HepG2 (cell line): ENCODE results near the gene MAP3K21. TPM values are rescaled to one million over a fixed set of nuclear protein-coding genes. Genes with fewer than 3 reads are reported as not detected.

ENCODE experiments used
- ATAC-seq: fragments of 200-7000 bp; cut with Tn5 transposase; 3 replicates; pipeline ENCODE4 v1.9.1; 2020; ENCODE audit warnings: mild to moderate bottlenecking, moderate library complexity
- BruUV-seq: library from RNA; stranded (reverse); fragments of 400-500 nt; replicated peaks from 2 replicates; lab custom pipeline; 2021; lab: Mats Ljungman, UMichigan
- CTCF ChIA-PET: fragments of 300-600 bp; formaldehyde crosslinking; extraction: SDS; loops from one replicate; lab custom pipeline; 2021; ENCODE audit warnings: low total read pairs, inconsistent platforms, low intra/inter-chr PET ratio; lab: Yijun Ruan, JAX
- POLR2A ChIA-PET: fragments of 350-600 bp; sonication (Branson Sonifier 250); formaldehyde crosslinking; loops from one replicate; lab custom pipeline; 2020; ENCODE audit warnings: antibody characterized with exemption, inconsistent platforms; lab: Yijun Ruan, JAX
- DNase-seq: peaks from one replicate; pipeline ENCODE4 v3.0.0-alpha.2; 2015; ENCODE audit warnings: low spot score
- FAIRE-seq: peaks from 3 replicates; lab custom pipeline; 2011; peaks lifted over from hg19 to GRCh38; lab: Jason Lieb, UNC
- H2AFZ ChIP-seq: one replicate; pipeline ENCODE4 v1.6.1; 2011; ENCODE audit warnings: low read length, inconsistent platforms
- H3K27ac ChIP-seq: fragments of 300-600 bp; 3 replicates; pipeline ENCODE4 v1.8.0; 2011; ENCODE audit warnings: mixed run types, mild to moderate bottlenecking, mixed read lengths, low read length, inconsistent platforms; ENCODE audit not compliant: insufficient read depth; ENCODE audit errors: extremely low read length
- H3K27me3 ChIP-seq, 2 experiments: fragments of 200-600 bp in 1 of 2; 2 replicates in 1 of 2; 3 replicates in 1 of 2; pipeline versions ENCODE4 v1.6.0 to v1.8.0; 2011; ENCODE audit warnings: low read length in 2 of 2, mild to moderate bottlenecking in 2 of 2, moderate library complexity in 2 of 2, inconsistent platforms in 1 of 2; ENCODE audit not compliant: insufficient read depth in 2 of 2, control insufficient read depth in 1 of 2
- H3K36me3 ChIP-seq, 2 experiments: fragments of 200-600 bp in 1 of 2; replicated peaks in 1 of 2; 2 replicates in 1 of 2; 3 replicates in 1 of 2; pipeline versions ENCODE4 v1.5.1 to v1.8.0; 2011; ENCODE audit warnings: low read length in 2 of 2, inconsistent platforms in 1 of 2; ENCODE audit not compliant: insufficient read depth in 2 of 2, control insufficient read depth in 1 of 2
- H3K4me1 ChIP-seq: 2 replicates; pipeline ENCODE4 v1.5.1; 2012; ENCODE audit warnings: low read length, inconsistent platforms; ENCODE audit not compliant: insufficient read depth
- H3K4me2 ChIP-seq: 2 replicates; pipeline ENCODE4 v1.6.0; 2011; ENCODE audit warnings: low read depth, low read length, inconsistent platforms
- H3K4me3 ChIP-seq, 3 experiments: fragments of 200-600 bp in 1 of 3; sonication (generic), shearing (Covaris generic) in 1 of 3; replicated peaks in 1 of 3; 2 replicates each; pipeline ENCODE4 v1.5.1; 2011 to 2016; ENCODE audit warnings: low read length in 3 of 3, inconsistent platforms in 2 of 3, low read depth in 2 of 3, mild to moderate bottlenecking in 2 of 3, control low read depth in 1 of 3, mixed read lengths in 1 of 3; ENCODE audit not compliant: insufficient read depth in 1 of 3
- H3K79me2 ChIP-seq: one replicate; pipeline ENCODE4 v1.6.1; 2011; ENCODE audit warnings: low read length, inconsistent platforms; ENCODE audit not compliant: insufficient read depth
- H3K9ac ChIP-seq: 2 replicates; pipeline ENCODE4 v1.6.0; 2011; ENCODE audit warnings: mild to moderate bottlenecking, low read depth, low read length, inconsistent platforms; ENCODE audit not compliant: insufficient read depth
- H3K9me3 ChIP-seq: 2 replicates; pipeline ENCODE4 v1.5.1; 2012; ENCODE audit warnings: mild to moderate bottlenecking, low read length
- H4K20me1 ChIP-seq: 2 replicates; pipeline ENCODE4 v1.6.0; 2011; ENCODE audit warnings: inconsistent platforms, mild to moderate bottlenecking, low read length, moderate library complexity; ENCODE audit not compliant: insufficient read depth
- CENPT ChIP-seq: sonication (generic); formaldehyde crosslinking; IDR thresholded peaks from 2 replicates; pipeline ENCODE4 v1.8.0; 2022; ENCODE audit warnings: low read depth, mild to moderate bottlenecking, moderate library complexity, missing genetic modification reagents
- GATAD1 ChIP-seq: IDR thresholded peaks from 2 replicates; pipeline ENCODE4 v1.6.1; 2016; ENCODE audit warnings: missing genetic modification reagents, missing compliant biosample characterization
- PAWR ChIP-seq: sonication (generic); formaldehyde crosslinking; IDR thresholded peaks from 2 replicates; pipeline ENCODE4 v1.4.0; 2020; ENCODE audit warnings: missing genetic modification reagents, mild to moderate bottlenecking, borderline replicate concordance
- SKI ChIP-seq: fragments of 450-650 bp; IDR thresholded peaks from one replicate; pipeline ENCODE4 v1.6.1; 2018; ENCODE audit warnings: mild to moderate bottlenecking; ENCODE audit not compliant: partially characterized antibody
- SP2 ChIP-seq: sonication (generic); formaldehyde crosslinking; IDR thresholded peaks from 2 replicates; pipeline ENCODE4 v1.5.1; 2020; ENCODE audit warnings: mild to moderate bottlenecking, missing genetic modification reagents
- TSC22D2 ChIP-seq: sonication (generic); formaldehyde crosslinking; IDR thresholded peaks from 2 replicates; pipeline ENCODE4 v1.5.1; 2020; ENCODE audit warnings: missing genetic modification reagents, mild to moderate bottlenecking, borderline replicate concordance
- ZNF44 ChIP-seq: sonication (generic); formaldehyde crosslinking; IDR thresholded peaks from 2 replicates; pipeline ENCODE4 v1.5.1; 2020; ENCODE audit warnings: mild to moderate bottlenecking, missing genetic modification reagents
- ZNF564 ChIP-seq: sonication (generic); formaldehyde crosslinking; IDR thresholded peaks from 2 replicates; pipeline ENCODE4 v1.8.1; 2023; ENCODE audit warnings: mild to moderate bottlenecking, missing genetic modification reagents
- ZNF776 ChIP-seq: sonication (generic); formaldehyde crosslinking; IDR thresholded peaks from 2 replicates; pipeline ENCODE4 v1.4.0; 2020; ENCODE audit warnings: mild to moderate bottlenecking, missing genetic modification reagents
- ZNF879 ChIP-seq: sonication (generic); formaldehyde crosslinking; IDR thresholded peaks from 2 replicates; pipeline ENCODE4 v1.8.1; 2023; ENCODE audit warnings: missing genetic modification reagents
- WGBS: methylation state at CpG from one replicate; pipeline ENCODE4 v1.1.6; 2017; ENCODE audit warnings: low lambda C conversion rate; 5-methylcytosine and 5-hydroxymethylcytosine counted together
- in situ Hi-C: cut with HindIII; loops from 2 replicates; pipeline ENCODE4 v1.10.0; 2017; ENCODE audit warnings: low pct_unique_long_range_greater_than_20kb; ENCODE audit not compliant: extremely low pct_ligation_motif_present
- intact Hi-C: fragments of 100-400 bp; cut with micrococcal nuclease; formaldehyde crosslinking; loops from one replicate; pipeline ENCODE4 v1.10.0; 2022; ENCODE audit not compliant: unreplicated experiment
- polyA plus RNA-seq, 8 experiments: library from polyadenylated mRNA; depleted of rRNA in 3 of 8; stranded (reverse) in 7 of 8; unstranded in 1 of 8; fragments of >200 nt; fragmentation: Illumina TruSeq in 4 of 8; extraction: Trizol in 4 of 8; gene quantifications; 2 replicates each; pipeline versions ENCODE4 v1.2.1 to v1.2.3, GENCODE V29; 2011 to 2016; ENCODE audit warnings: low read depth in 4 of 8, missing spikeins in 1 of 8, mixed read lengths in 1 of 8; ENCODE audit not compliant: insufficient read depth in 1 of 8
- total RNA-seq, 5 experiments: library from RNA; depleted of rRNA; stranded (reverse); fragments of >200 nt; fragmentation: Illumina TruSeq; extraction: Trizol; gene quantifications; 2 replicates each; pipeline ENCODE4 v1.2.3, GENCODE V29; 2016; ENCODE audit warnings: low read depth in 1 of 5
- TF ChIP-seq, protein P1 (sequence below): sonication (generic); formaldehyde crosslinking; IDR thresholded peaks from 2 replicates; pipeline ENCODE4 v1.5.0; 2020; ENCODE audit warnings: missing genetic modification reagents

MAP3K21 gene
- total and polyA plus RNA-seq, 2 of the 13 experiments (the other 11 are each of a cell fraction or from before 2014, with no cell fraction given), result not detected

DNA sequence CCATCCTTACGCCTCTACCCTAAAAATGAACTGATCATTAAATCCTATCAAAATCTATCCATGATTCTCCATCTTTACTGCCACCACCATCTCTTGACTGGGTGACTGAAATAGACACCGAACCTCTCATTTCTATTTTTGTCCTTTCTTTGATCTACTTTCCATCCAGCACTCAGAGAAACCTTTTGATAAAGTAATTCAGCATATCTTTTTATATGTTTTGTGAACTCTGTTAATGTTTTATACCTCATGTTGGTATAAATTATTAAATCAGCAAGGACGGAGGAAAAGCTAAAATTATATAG, 45.0 kb upstream of the MAP3K21 start:
- ChIA-PET POLR2A (no interaction called here), CTCF (no interaction called here)
- ATAC-seq (no peak), FAIRE-seq (no peak), DNase-seq (no peak)
- Histone ChIP-seq H2AFZ (no peak overlapping the region), H3K4me3 (no peak overlapping the region), H3K4me2 (no peak overlapping the region), H3K79me2 (no peaks in the 10 kb centered on the region), H3K27me3 (no peaks in the 10 kb centered on the region), H4K20me1 (no peaks in the 10 kb centered on the region), H3K9me3 (peaks cover 5% of the 10 kb centered on the region; the same call in 1 of the 2 replicates), H3K36me3 (no peaks in the 10 kb centered on the region), H3K4me1 (no peaks in the 10 kb centered on the region), H3K9ac (no peak overlapping the region), H3K27ac (no peak overlapping the region)
- 4% methylated on average over 3 of the region's 3 CpGs for WGBS
- TF ChIP-seq ZNF879 (CRISPR knock-in tag) (no peak), GATAD1 (CRISPR knock-in tag) (no peak), TSC22D2 (CRISPR knock-in tag) (no peak), ZNF44 (CRISPR knock-in tag) (no peak), ZNF564 (no peak), CENPT (CRISPR knock-in tag) (no peak), SKI (no peak), PAWR (CRISPR knock-in tag) (no peak), ZNF776 (CRISPR knock-in tag) (no peak), SP2 (CRISPR knock-in tag) (no peak)
- TF ChIP-seq, protein P1, sequence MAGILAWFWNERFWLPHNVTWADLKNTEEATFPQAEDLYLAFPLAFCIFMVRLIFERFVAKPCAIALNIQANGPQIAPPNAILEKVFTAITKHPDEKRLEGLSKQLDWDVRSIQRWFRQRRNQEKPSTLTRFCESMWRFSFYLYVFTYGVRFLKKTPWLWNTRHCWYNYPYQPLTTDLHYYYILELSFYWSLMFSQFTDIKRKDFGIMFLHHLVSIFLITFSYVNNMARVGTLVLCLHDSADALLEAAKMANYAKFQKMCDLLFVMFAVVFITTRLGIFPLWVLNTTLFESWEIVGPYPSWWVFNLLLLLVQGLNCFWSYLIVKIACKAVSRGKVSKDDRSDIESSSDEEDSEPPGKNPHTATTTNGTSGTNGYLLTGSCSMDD (CRISPR knock-in tag), result no peak
- in situ Hi-C loops, result no loop called here
- intact Hi-C loops, result no loop called here
- no TSS peak for BruUV-seq
